Measurements from ENCODE around the gene PAFAH1B1. TPM values are rescaled to one million over a fixed set of nuclear protein-coding genes. Genes with fewer than 3 reads are reported as not detected.

PAFAH1B1 gene
- total RNA-seq, 1 experiment from 2014 or later = 89.2 TPM

GRCh38 chr17:2682176-2682938 is 88.9 kb downstream of the PAFAH1B1 start:
- no peaks in the 10 kb centered on the region for H3K9me3 ChIP-seq (ENCODE audit: low read length)
- no peak overlapping the region for H3K4me2 ChIP-seq (ENCODE audit: low read depth, low read length, poor library complexity, severe bottlenecking)
- H2AFZ ChIP-seq (ENCODE audit: low read length) = no peak overlapping the region
- H3K9ac ChIP-seq (ENCODE audit: low read length) = no peak overlapping the region
- H3K4me1 ChIP-seq (ENCODE audit: low read length) = no peaks in the 10 kb centered on the region
- DNase-seq = no peak
- 0 out of 2 replicates have a peak, but pooled peaks cover 3% of the 10 kb centered on the region for H4K20me1 ChIP-seq (ENCODE audit: insufficient read depth, low read depth, low read length)
- H3K27ac ChIP-seq (ENCODE audit: low read length) = no peak overlapping the region
- no peaks in the 10 kb centered on the region for H3K79me2 ChIP-seq (ENCODE audit: low read length)
- peaks cover 33% of the 10 kb centered on the region for H3K36me3 ChIP-seq (ENCODE audit: insufficient read depth, low read length)
- no peaks in the 10 kb centered on the region for H3K9me2 ChIP-seq (replicated peaks; ENCODE audit: insufficient read depth, low read length)
- no peaks in the 10 kb centered on the region for H3K27me3 ChIP-seq (ENCODE audit: low read length)
- no peak overlapping the region for H3K4me3 ChIP-seq (ENCODE audit: low read length)

DNA sequence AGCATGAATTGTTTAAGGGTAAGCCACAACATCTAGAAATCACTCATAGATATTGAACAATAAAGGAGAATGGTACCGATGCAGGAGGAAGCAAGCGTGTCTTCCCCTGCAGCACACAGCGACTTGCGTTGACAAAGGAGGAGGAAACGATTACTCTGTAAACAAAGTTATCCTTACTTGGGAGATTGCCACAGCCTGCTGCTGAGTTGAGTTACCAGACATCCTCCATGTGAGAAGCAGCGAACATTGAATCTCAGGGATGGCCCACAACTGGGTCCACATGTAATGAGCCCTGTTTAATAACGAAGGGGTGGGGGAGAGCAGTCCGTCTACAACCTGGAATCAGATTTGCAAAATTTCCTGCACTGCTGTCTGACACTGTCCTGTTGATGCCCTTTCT is 90.5 kb downstream of the PAFAH1B1 start:
- Histone ChIP-seq H3K9ac (ENCODE audit: low read length) (no peak overlapping the region), H3K27ac (ENCODE audit: low read length) (no peak overlapping the region), H3K9me2 (replicated peaks; ENCODE audit: insufficient read depth, low read length) (no peaks in the 10 kb centered on the region), H3K4me3 (ENCODE audit: low read length) (no peak overlapping the region), H3K36me3 (ENCODE audit: insufficient read depth, low read length) (peaks cover 32% of the 10 kb centered on the region), H3K4me1 (ENCODE audit: low read length) (no peaks in the 10 kb centered on the region), H2AFZ (ENCODE audit: low read length) (no peak overlapping the region), H3K79me2 (ENCODE audit: low read length) (no peaks in the 10 kb centered on the region), H3K27me3 (ENCODE audit: low read length) (no peaks in the 10 kb centered on the region), H3K4me2 (ENCODE audit: low read depth, low read length, poor library complexity, severe bottlenecking) (no peak overlapping the region), H4K20me1 (ENCODE audit: insufficient read depth, low read depth, low read length) (0 out of 2 replicates have a peak, but pooled peaks cover 3% of the 10 kb centered on the region), H3K9me3 (ENCODE audit: low read length) (no peaks in the 10 kb centered on the region)
- DNase-seq = no peak

- Histone ChIP-seq H3K27ac (ENCODE audit: low read length) (no peak overlapping the region), H3K9me3 (ENCODE audit: low read length) (no peaks in the 10 kb centered on the region), H3K4me1 (ENCODE audit: low read length) (no peaks in the 10 kb centered on the region), H3K79me2 (ENCODE audit: low read length) (no peaks in the 10 kb centered on the region), H3K9ac (ENCODE audit: low read length) (no peak overlapping the region), H4K20me1 (ENCODE audit: insufficient read depth, low read depth, low read length) (0 out of 2 replicates have a peak, but pooled peaks cover 3% of the 10 kb centered on the region), H3K27me3 (ENCODE audit: low read length) (no peaks in the 10 kb centered on the region), H3K4me3 (ENCODE audit: low read length) (no peak overlapping the region), H3K4me2 (ENCODE audit: low read depth, low read length, poor library complexity, severe bottlenecking) (no peak overlapping the region), H3K36me3 (ENCODE audit: insufficient read depth, low read length) (peaks cover 32% of the 10 kb centered on the region), H3K9me2 (replicated peaks; ENCODE audit: insufficient read depth, low read length) (no peaks in the 10 kb centered on the region), H2AFZ (ENCODE audit: low read length) (no peak overlapping the region)
- DNase-seq = no peak
These were observed 91.1 kb downstream of the PAFAH1B1 start for GRCh38 chr17:2684549-2684948.

GRCh38 chr17:2685696-2686095 is 92.2 kb downstream of the PAFAH1B1 start:
- Histone ChIP-seq H3K27ac (ENCODE audit: low read length) (no peak overlapping the region), H3K4me2 (ENCODE audit: low read depth, low read length, poor library complexity, severe bottlenecking) (no peak overlapping the region), H4K20me1 (ENCODE audit: insufficient read depth, low read depth, low read length) (no peaks in the 10 kb centered on the region), H3K9me2 (replicated peaks; ENCODE audit: insufficient read depth, low read length) (no peaks in the 10 kb centered on the region), H3K36me3 (ENCODE audit: insufficient read depth, low read length) (peaks cover 20% of the 10 kb centered on the region; the same call in 1 of the 2 replicates), H3K4me1 (ENCODE audit: low read length) (no peaks in the 10 kb centered on the region), H3K79me2 (ENCODE audit: low read length) (no peaks in the 10 kb centered on the region), H3K9ac (ENCODE audit: low read length) (no peak overlapping the region), H3K9me3 (ENCODE audit: low read length) (no peaks in the 10 kb centered on the region), H2AFZ (ENCODE audit: low read length) (no peak overlapping the region), H3K4me3 (ENCODE audit: low read length) (no peak overlapping the region), H3K27me3 (ENCODE audit: low read length) (no peaks in the 10 kb centered on the region)
- no peak for DNase-seq

DNA sequence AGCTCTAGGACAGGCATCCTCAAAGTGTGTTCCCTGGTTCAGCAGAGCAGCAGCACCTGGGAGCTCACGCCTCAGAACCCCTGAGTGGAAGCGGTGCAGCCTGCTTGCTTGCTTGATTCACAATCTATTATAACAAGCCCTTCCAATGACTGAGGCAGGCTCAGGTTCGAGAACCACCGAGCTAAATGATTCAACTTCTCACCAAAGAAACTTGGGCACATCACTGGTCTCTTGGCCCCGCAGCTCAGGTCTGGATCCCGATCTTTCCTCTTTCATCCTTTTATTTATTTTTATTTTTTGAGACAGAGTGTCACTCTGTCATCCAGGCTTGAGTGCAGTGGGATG is 93.6 kb downstream of the PAFAH1B1 start:
- Histone ChIP-seq H3K79me2 (ENCODE audit: low read length) (no peaks in the 10 kb centered on the region), H2AFZ (ENCODE audit: low read length) (no peak overlapping the region), H3K4me1 (ENCODE audit: low read length) (no peaks in the 10 kb centered on the region), H3K36me3 (ENCODE audit: insufficient read depth, low read length) (peaks cover 10% of the 10 kb centered on the region; the same call in 1 of the 2 replicates), H3K9ac (ENCODE audit: low read length) (no peak overlapping the region), H3K4me2 (ENCODE audit: low read depth, low read length, poor library complexity, severe bottlenecking) (no peak overlapping the region), H3K9me3 (ENCODE audit: low read length) (no peaks in the 10 kb centered on the region), H4K20me1 (ENCODE audit: insufficient read depth, low read depth, low read length) (no peaks in the 10 kb centered on the region), H3K27me3 (ENCODE audit: low read length) (no peaks in the 10 kb centered on the region), H3K27ac (ENCODE audit: low read length) (no peak overlapping the region), H3K9me2 (replicated peaks; ENCODE audit: insufficient read depth, low read length) (no peaks in the 10 kb centered on the region), H3K4me3 (ENCODE audit: low read length) (no peak overlapping the region)
- no peak for DNase-seq

- Histone ChIP-seq H3K4me3 (ENCODE audit: low read length) (no peak overlapping the region), H3K9me2 (replicated peaks; ENCODE audit: insufficient read depth, low read length) (no peaks in the 10 kb centered on the region), H3K36me3 (ENCODE audit: insufficient read depth, low read length) (no peaks in the 10 kb centered on the region; the same call in 1 of the 2 replicates), H4K20me1 (ENCODE audit: insufficient read depth, low read depth, low read length) (no peaks in the 10 kb centered on the region; the same call in 1 of the 2 replicates), H3K4me1 (ENCODE audit: low read length) (no peaks in the 10 kb centered on the region), H3K4me2 (ENCODE audit: low read depth, low read length, poor library complexity, severe bottlenecking) (no peak overlapping the region), H3K27ac (ENCODE audit: low read length) (no peak overlapping the region), H2AFZ (ENCODE audit: low read length) (no peak overlapping the region), H3K9me3 (ENCODE audit: low read length) (no peaks in the 10 kb centered on the region), H3K27me3 (ENCODE audit: low read length) (no peaks in the 10 kb centered on the region), H3K79me2 (ENCODE audit: low read length) (no peaks in the 10 kb centered on the region), H3K9ac (ENCODE audit: low read length) (no peak overlapping the region)
- DNase-seq = peak; percentile 68
These were observed 95.2 kb downstream of the PAFAH1B1 start for GRCh38 chr17:2688351-2689342.

GRCh38 chr17:2689411-2690164 is 96.1 kb downstream of the PAFAH1B1 start:
- Histone ChIP-seq H3K27me3 (ENCODE audit: low read length) (no peaks in the 10 kb centered on the region), H3K9ac (ENCODE audit: low read length) (no peak overlapping the region), H3K9me2 (replicated peaks; ENCODE audit: insufficient read depth, low read length) (no peaks in the 10 kb centered on the region), H3K4me3 (ENCODE audit: low read length) (no peak overlapping the region), H3K36me3 (ENCODE audit: insufficient read depth, low read length) (no peaks in the 10 kb centered on the region; the same call in 1 of the 2 replicates), H4K20me1 (ENCODE audit: insufficient read depth, low read depth, low read length) (no peaks in the 10 kb centered on the region; the same call in 1 of the 2 replicates), H3K79me2 (ENCODE audit: low read length) (no peaks in the 10 kb centered on the region), H3K27ac (ENCODE audit: low read length) (no peak overlapping the region), H2AFZ (ENCODE audit: low read length) (no peak overlapping the region), H3K4me1 (ENCODE audit: low read length) (no peaks in the 10 kb centered on the region), H3K4me2 (ENCODE audit: low read depth, low read length, poor library complexity, severe bottlenecking) (no peak overlapping the region), H3K9me3 (ENCODE audit: low read length) (no peaks in the 10 kb centered on the region)
- no peak for DNase-seq

Measured in Karpas-422 (cell line).